ENCODE measurements around the gene C1QBP. TPM values are rescaled to one million over a fixed set of nuclear protein-coding genes. Genes with fewer than 3 reads are reported as not detected.

The C1QBP gene
- total RNA-seq (10 to 100 TPM; 59.9 to 62.9 TPM), total RNA-seq (39.8 to 557 (median 79.0) reads per million in 172 experiments)
- polyA plus RNA-seq (2013, experiment 1 of 2) = 121 TPM
- 113 TPM for polyA plus RNA-seq (2013, experiment 2 of 2)

- peaks cover 45% of the 10 kb centered on the region for H3K36me3 Mint-ChIP-seq (ENCODE audit: low read depth)
- ChIA-PET POLR2A (interaction anchor here (0.6 to 2.8 kb wide), 6 partner anchors 20 to 247 kb away, joined by 3 to 37 read pairs (median 6); partner anchors contain the start of genes DERL2, DHX33, MIS12 and NLRP1), CTCF (interaction anchor here (0.6 to 2.8 kb wide), 30 partner anchors 8 to 1770 kb away, joined by 3 to 48 read pairs (median 5); partner anchors contain the start of genes DERL2, DHX33, EMC6 and MIS12)
- H3K4me1 ChIP-seq (ENCODE audit: insufficient read depth, low read length) = peaks cover 33% of the 10 kb centered on the region
- ATAC-seq (ENCODE audit: poor library complexity) (peak; percentile 93), DNase-seq (peak; percentile 85 to 97 (median 91))
- intact Hi-C loops (cut with DNase I, micrococcal nuclease) = loop anchor here (1.0 to 10.0 kb wide), 7 partner anchors 19 to 242 kb away; partner anchors contain the start of genes DHX33 (in 2 of the 2), RPAIN (in 2 of the 2) and RABEP1 (in 1 of the 2)
- no peaks in the 10 kb centered on the region for H3K27me3 Mint-ChIP-seq
- no peaks in the 10 kb centered on the region for H3K27me3 ChIP-seq (ENCODE audit: control insufficient read depth in 1 of 2, insufficient read depth in 2 of 2, low read length in 2 of 2)
- peak; percentile 96 for TF ChIP-seq CTCF (IDR thresholded peaks at IDR 0.05)
- H3K9me3 Mint-ChIP-seq = no peaks in the 10 kb centered on the region
- H3K36me3 ChIP-seq (ENCODE audit: insufficient read depth, low read length) = peaks cover 35% of the 10 kb centered on the region
- no peaks in the 10 kb centered on the region for H3K9me3 ChIP-seq (ENCODE audit: control insufficient read depth in 1 of 2, insufficient read depth in 1 of 2, low read length in 2 of 2)
- peak within 1 kb of the TSS; percentile 70 for H3K4me3 ChIP-seq (ENCODE audit: low read length)
- H3K4me1 Mint-ChIP-seq (ENCODE audit: low read depth) = peaks cover 35% of the 10 kb centered on the region
- peak within 1 kb of the TSS; percentile 86 for H3K27ac Mint-ChIP-seq
- H3K4me3 Mint-ChIP-seq = peak within 1 kb of the TSS; percentile 89
- H3K27ac ChIP-seq (ENCODE audit: low read depth in 1 of 2, low read length in 2 of 2) = peak within 1 kb of the TSS; percentile 71 to 74
These were observed at the start of gene C1QBP for GRCh38 chr17:5438716-5439445. TSS of gene C1QBP (minus strand) at chr17:5439155. CDS start at chr17:5439073, 82 bp downstream.

GRCh38 chr17:5488752-5489151, 49.8 kb upstream of the C1QBP start:
- Histone ChIP-seq H3K9me3 (ENCODE audit: control insufficient read depth in 1 of 2, insufficient read depth in 1 of 2, low read length in 2 of 2) (no peaks in the 10 kb centered on the region), H3K4me3 (ENCODE audit: low read length) (no peak overlapping the region), H3K27ac (ENCODE audit: low read depth in 1 of 2, low read length in 2 of 2) (no peak overlapping the region), H3K36me3 (ENCODE audit: insufficient read depth, low read length) (peaks cover 33% of the 10 kb centered on the region), H3K27me3 (ENCODE audit: control insufficient read depth in 1 of 2, insufficient read depth in 2 of 2, low read length in 2 of 2) (no peaks in the 10 kb centered on the region), H3K4me1 (ENCODE audit: insufficient read depth, low read length) (peaks cover 27% of the 10 kb centered on the region)
- DNase-seq = no peak
- intact Hi-C loops (cut with DNase I, micrococcal nuclease) = loop anchor here (5.0 to 10.0 kb wide), 4 partner anchors 74 to 1156 kb away; partner anchors contain the start of genes KIAA0753 (in 1 of the 2), NLRP1 (in 1 of the 2), NUP88 (in 1 of the 2) and TXNDC17 (in 1 of the 2)
- Mint-ChIP-seq H3K4me3 (no peak overlapping the region), H3K9me3 (no peaks in the 10 kb centered on the region), H3K27ac (peak overlapping the region; percentile 96), H3K27me3 (no peaks in the 10 kb centered on the region), H3K36me3 (ENCODE audit: low read depth) (peaks cover 50% of the 10 kb centered on the region), H3K4me1 (ENCODE audit: low read depth) (peaks cover 44% of the 10 kb centered on the region)
- ATAC-seq (ENCODE audit: poor library complexity) = no peak
- ChIA-PET POLR2A (interaction anchor here (5.3 kb wide), 1 partner anchor 11 kb away, joined by 51 read pairs; a partner anchor contains a TSS), CTCF (interaction anchor here (0.6 kb wide), 1 partner anchor 49 kb away, joined by 5 read pairs; the partner anchor contains the start of gene C1QBP)
- TF ChIP-seq CTCF (IDR thresholded peaks at IDR 0.05) = no peak
